Osteoblast (primary cell): ENCODE data around the gene TTLL5. TPM values are rescaled to one million over a fixed set of nuclear protein-coding genes. Genes with fewer than 3 reads are reported as not detected.

Experiments used
- DNase-seq: peaks from one replicate; pipeline ENCODE4 v3.0.0; 2011; ENCODE audit warnings: low spot score, mixed read lengths; ENCODE audit not compliant: insufficient read length; ENCODE audit errors: missing footprints
- H2AFZ ChIP-seq: 2 replicates; pipeline ENCODE4 v1.6.0; 2011; ENCODE audit warnings: mild to moderate bottlenecking, low read length
- H3K27ac ChIP-seq: 2 replicates; pipeline ENCODE4 v1.5.1; 2011; ENCODE audit warnings: mild to moderate bottlenecking, low read depth, low read length, moderate library complexity
- H3K27me3 ChIP-seq: 2 replicates; pipeline ENCODE4 v1.6.0; 2012; ENCODE audit warnings: mild to moderate bottlenecking, control low read depth, inconsistent platforms, low read length, moderate library complexity; ENCODE audit not compliant: insufficient read depth
- H3K36me3 ChIP-seq: 2 replicates; pipeline ENCODE4 v1.5.1; 2011; ENCODE audit warnings: mild to moderate bottlenecking, low read length, control low read depth, moderate library complexity; ENCODE audit not compliant: insufficient read depth
- H3K4me1 ChIP-seq: 2 replicates; pipeline ENCODE4 v1.5.1; 2011; ENCODE audit warnings: mild to moderate bottlenecking, low read length, control low read depth, moderate library complexity; ENCODE audit not compliant: insufficient read depth
- H3K4me2 ChIP-seq: 2 replicates; pipeline ENCODE4 v1.6.0; 2011; ENCODE audit warnings: mild to moderate bottlenecking, low read length; ENCODE audit not compliant: insufficient read depth
- H3K4me3 ChIP-seq: fragments of 200-600 bp; sonication (generic); 3 replicates; pipeline ENCODE4 v1.5.1; 2012; ENCODE audit warnings: mild to moderate bottlenecking, low read length, inconsistent platforms; ENCODE audit not compliant: insufficient read depth
- H3K79me2 ChIP-seq: 2 replicates; pipeline ENCODE4 v1.6.0; 2012; ENCODE audit warnings: mild to moderate bottlenecking, low read length, control low read depth, inconsistent platforms; ENCODE audit not compliant: insufficient read depth
- H3K9me3 ChIP-seq: 2 replicates; pipeline ENCODE4 v1.5.1; 2011; ENCODE audit warnings: low read depth, low read length, control low read depth
- H4K20me1 ChIP-seq: 2 replicates; pipeline ENCODE4 v1.6.0; 2012; ENCODE audit warnings: mild to moderate bottlenecking, low read length, control low read depth; ENCODE audit not compliant: insufficient read depth
- total RNA-seq: library from RNA; depleted of rRNA; stranded (reverse); fragments of >200 nt; gene quantifications from 2 replicates; pipeline ENCODE4 v1.2.3, GENCODE V29; 2012
- TF ChIP-seq, protein P1 (sequence below): IDR thresholded peaks from 2 replicates; pipeline ENCODE4 v1.5.1; 2011; ENCODE audit warnings: mild to moderate bottlenecking, low read depth, low read length, moderate library complexity; ENCODE audit errors: extremely low read depth

The TTLL5 gene
- total RNA-seq, 1 donor = 30.4 TPM

DNA sequence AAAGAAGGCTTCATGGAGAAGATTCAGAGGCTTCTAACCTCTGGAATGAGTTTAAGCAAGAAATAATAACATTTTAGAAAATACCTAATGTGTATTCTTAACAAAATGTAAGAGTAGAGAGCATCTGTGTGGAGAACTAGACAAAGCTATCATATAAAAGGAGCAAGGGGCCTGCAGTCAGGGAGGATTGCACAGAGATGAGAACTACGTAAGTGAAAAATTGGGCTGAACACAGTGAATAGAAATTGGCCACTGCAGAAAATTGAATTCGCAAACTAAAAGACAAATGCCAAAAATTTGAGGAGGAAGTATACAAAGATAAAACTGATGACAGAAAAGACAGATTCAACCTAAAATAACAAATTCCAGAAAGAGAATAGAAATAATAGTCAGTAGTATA lies 227.9 kb downstream of the TTLL5 start:
- peaks cover 29% of the 10 kb centered on the region for H3K4me1 ChIP-seq
- no peak overlapping the region for H3K4me2 ChIP-seq
- H2AFZ ChIP-seq = no peak overlapping the region
- no peak overlapping the region for H3K4me3 ChIP-seq
- no peak overlapping the region for H3K27ac ChIP-seq
- no peaks in the 10 kb centered on the region for H3K9me3 ChIP-seq
- no peak for DNase-seq
- H3K36me3 ChIP-seq = no peaks in the 10 kb centered on the region
- H3K27me3 ChIP-seq = no peaks in the 10 kb centered on the region
- TF ChIP-seq, protein P1, sequence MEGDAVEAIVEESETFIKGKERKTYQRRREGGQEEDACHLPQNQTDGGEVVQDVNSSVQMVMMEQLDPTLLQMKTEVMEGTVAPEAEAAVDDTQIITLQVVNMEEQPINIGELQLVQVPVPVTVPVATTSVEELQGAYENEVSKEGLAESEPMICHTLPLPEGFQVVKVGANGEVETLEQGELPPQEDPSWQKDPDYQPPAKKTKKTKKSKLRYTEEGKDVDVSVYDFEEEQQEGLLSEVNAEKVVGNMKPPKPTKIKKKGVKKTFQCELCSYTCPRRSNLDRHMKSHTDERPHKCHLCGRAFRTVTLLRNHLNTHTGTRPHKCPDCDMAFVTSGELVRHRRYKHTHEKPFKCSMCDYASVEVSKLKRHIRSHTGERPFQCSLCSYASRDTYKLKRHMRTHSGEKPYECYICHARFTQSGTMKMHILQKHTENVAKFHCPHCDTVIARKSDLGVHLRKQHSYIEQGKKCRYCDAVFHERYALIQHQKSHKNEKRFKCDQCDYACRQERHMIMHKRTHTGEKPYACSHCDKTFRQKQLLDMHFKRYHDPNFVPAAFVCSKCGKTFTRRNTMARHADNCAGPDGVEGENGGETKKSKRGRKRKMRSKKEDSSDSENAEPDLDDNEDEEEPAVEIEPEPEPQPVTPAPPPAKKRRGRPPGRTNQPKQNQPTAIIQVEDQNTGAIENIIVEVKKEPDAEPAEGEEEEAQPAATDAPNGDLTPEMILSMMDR = no peak
- H4K20me1 ChIP-seq = no peaks in the 10 kb centered on the region
- no peaks in the 10 kb centered on the region for H3K79me2 ChIP-seq

DNA sequence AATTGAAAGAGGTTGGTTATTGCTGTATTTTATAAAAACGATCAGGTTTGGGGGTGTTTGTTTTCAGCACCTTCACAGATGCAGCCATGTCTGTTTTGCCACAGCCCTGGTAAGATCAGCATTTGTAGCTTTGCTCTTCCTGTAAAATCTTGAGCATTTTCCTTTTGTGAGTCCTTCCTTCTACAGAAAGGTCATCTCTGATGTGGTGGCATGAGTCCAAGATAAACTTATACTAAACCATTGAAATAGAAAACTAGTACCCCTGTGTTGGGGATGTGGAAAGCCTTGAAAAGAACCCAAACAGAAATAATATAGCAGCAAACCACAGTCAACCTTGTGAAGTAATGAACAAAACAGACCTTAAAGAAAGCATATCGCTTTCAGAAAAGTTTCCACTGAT lies 235.3 kb downstream of the TTLL5 start:
- Histone ChIP-seq H3K27ac (no peak overlapping the region), H3K4me3 (no peak overlapping the region), H3K36me3 (no peaks in the 10 kb centered on the region), H4K20me1 (no peaks in the 10 kb centered on the region), H3K9me3 (no peaks in the 10 kb centered on the region), H3K79me2 (no peaks in the 10 kb centered on the region), H3K4me2 (no peak overlapping the region), H2AFZ (no peak overlapping the region), H3K4me1 (no peaks in the 10 kb centered on the region), H3K27me3 (no peaks in the 10 kb centered on the region)
- DNase-seq = no peak
- TF ChIP-seq, protein P1 = no peak

DNA sequence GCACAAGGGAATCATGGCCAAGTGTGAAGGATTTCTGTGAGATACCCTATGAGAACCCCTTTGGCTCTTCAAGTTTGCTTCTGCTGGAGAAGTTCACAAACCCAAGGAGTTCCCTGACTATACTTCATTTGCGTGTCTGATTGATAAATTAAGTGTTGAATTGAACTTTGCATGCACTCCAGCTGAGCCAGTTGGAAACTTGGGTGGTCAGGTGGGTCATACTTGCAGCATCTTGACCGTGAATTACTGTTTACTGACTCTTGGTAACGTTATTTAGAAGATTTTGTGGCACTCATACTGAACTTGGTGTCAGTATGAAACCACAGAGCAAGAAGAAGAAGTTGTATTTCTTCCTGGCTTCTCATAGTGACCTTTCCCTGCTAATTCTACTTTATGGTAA lies 243.3 kb downstream of the TTLL5 start:
- Histone ChIP-seq H3K79me2 (no peaks in the 10 kb centered on the region), H3K27ac (no peak overlapping the region), H3K4me3 (no peak overlapping the region), H3K36me3 (peaks cover 2% of the 10 kb centered on the region), H4K20me1 (no peaks in the 10 kb centered on the region), H3K27me3 (no peaks in the 10 kb centered on the region), H2AFZ (no peak overlapping the region), H3K4me2 (no peak overlapping the region), H3K4me1 (peaks cover 8% of the 10 kb centered on the region), H3K9me3 (no peaks in the 10 kb centered on the region)
- TF ChIP-seq, protein P1 = no peak
- no peak for DNase-seq

DNA sequence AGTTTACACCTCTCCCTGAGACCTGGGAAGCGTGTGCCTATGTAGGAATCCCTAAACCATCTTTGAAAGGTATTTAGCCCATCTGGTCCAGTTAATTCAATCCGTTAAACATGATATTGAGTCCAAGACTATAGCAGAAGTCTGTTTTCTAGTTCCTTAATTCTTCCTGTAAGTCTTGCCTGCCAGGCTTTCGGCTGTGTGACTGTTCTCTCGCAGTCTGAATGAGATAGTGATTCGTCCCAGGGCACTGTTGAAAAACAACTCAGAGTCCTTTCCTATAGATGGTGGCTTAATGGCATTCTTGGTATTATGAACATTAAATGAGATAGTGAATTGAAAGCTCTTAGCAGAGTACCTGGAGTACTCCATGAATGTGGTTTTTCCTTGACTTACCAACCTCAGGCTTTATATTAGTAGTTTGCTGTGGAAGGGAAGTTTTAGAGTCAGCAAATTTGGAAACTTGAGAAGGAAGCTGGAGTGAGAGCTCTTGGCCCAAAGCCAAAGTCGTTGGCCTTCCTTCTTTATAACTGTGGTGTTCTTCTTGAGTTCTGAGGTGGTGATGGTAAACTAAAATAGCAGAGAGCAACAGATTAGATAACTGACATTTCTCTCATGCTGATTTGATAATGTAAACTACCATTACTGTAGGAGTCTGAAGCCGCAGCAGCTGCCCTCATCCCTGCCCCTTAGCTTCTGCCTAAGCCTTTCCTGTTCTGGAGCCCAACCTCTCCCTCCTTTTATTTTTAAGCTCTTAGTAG lies 244.3 kb downstream of the TTLL5 start:
- no peak for DNase-seq
- Histone ChIP-seq H3K36me3 (peaks cover 2% of the 10 kb centered on the region), H3K4me1 (peaks cover 8% of the 10 kb centered on the region), H3K4me3 (no peak overlapping the region), H3K9me3 (no peaks in the 10 kb centered on the region), H4K20me1 (no peaks in the 10 kb centered on the region), H3K27me3 (no peaks in the 10 kb centered on the region), H3K27ac (no peak overlapping the region), H2AFZ (no peak overlapping the region), H3K4me2 (no peak overlapping the region), H3K79me2 (no peaks in the 10 kb centered on the region)
- TF ChIP-seq, protein P1 = no peak
